KBM-7 (cell line): Measurements from ENCODE around the gene ERMN.
A peak's percentile ranks its signal among the peaks of the same experiment; 100 is the strongest.
"Not testable (repeated sequence)": the region's sequence is repeated elsewhere in the genome, so short reads cannot be mapped to it uniquely, and the experiment has no call there.

ENCODE experiments used
- DNase-seq: peaks from one replicate; pipeline ENCODE4 v3.0.0-alpha.2; 2015
- in situ Hi-C: fragments of 300-500 bp; cut with MboI; formaldehyde crosslinking; loops from 2 replicates; pipeline ENCODE4 v1.14.3; 2020; ENCODE audit warnings: low sequenced_read_pairs, low pct_unique_long_range_greater_than_20kb, mixed read lengths

Gene ERMN

DNA sequence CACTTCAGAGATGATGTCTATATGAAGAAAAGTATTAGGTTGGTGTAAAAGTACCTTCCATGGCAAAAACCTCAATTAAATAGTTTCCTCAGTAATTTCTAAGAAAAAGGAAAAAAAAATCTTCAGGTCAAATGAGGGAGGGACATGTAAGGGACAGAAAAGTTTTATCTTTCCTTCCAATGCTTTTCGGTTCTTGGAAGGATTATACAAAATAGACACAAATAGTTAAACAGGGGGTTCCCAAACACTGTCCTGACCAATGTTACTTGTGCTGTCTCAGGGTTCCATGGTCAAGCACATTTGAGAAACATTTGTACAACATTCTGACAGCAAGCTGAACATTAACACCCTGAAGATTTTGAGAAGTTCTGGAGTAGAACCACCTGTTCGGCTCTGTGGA lies 22.0 kb downstream of the ERMN start:
- DNase-seq = no peak
- in situ Hi-C loops = no loop called here

DNA sequence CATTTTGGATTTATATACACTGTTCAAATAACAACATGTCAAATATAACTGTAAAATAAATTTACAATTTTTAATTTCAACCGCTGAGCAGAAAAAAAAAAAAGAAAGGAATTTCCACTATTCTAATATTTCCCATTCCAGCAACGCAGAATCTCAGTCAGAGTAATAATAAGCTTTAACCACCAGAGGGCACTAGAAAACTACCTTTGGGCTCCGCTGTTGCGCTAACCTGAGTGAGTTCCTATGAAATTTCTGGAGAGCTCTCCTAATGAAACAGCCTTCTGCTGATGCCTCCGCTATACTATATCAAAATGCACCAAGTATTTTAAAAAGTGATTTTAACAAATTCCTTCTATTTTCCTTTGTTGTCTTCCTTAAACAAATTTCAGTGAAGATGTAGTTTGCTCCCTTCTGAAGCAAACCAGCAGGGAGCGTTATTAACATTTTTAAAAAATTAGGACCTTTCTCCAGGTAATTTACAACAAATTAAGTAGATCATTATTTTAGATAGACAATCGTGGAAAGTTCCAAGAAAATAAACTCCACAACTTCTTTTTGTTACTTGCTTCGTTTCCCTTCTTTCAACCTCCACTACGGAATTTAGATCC lies 23.0 kb downstream of the ERMN start:
- in situ Hi-C loops = no loop called here
- peak; percentile 61 for DNase-seq

DNA sequence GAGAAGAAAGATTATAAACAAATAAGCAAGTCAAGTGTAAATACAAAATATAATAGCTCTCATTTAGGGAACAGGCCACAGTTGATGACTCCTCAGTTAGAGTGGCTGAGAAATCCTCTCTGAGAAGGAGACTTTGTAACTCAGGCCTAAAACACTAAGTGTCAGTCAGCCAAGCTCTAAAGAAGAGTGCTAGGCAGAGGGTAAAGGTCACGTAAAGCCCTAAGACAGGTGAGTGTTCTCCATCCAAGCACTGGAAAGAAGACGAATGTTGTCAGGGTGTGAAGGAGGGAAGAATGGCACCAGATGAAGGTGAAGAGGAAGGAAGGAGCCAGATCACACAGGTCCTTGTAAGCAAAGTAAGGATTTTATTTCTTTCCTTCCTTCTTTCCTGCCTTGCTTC lies 24.3 kb downstream of the ERMN start:
- in situ Hi-C loops = no loop called here
- no peak for DNase-seq

DNA sequence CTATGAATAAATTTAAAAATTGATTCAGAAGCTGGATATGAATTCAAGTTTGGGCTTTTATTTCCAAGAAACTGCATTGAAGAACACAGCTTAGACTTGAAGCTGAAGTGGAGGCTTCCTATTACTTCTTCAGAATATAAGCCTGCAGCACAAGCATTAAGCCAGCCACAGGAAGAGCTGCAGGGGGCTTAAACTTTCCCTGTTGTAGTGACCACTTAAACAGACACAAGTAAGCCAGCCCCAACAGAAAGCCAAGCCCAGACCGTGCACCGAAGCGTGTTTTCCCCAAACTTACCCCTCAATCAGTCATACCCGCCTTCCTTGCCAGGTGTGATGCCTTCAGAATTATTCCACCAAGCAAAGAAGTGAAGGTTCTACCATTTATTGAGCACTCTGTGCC lies 28.7 kb downstream of the ERMN start:
- no peak for DNase-seq
- in situ Hi-C loops = no loop called here

DNA sequence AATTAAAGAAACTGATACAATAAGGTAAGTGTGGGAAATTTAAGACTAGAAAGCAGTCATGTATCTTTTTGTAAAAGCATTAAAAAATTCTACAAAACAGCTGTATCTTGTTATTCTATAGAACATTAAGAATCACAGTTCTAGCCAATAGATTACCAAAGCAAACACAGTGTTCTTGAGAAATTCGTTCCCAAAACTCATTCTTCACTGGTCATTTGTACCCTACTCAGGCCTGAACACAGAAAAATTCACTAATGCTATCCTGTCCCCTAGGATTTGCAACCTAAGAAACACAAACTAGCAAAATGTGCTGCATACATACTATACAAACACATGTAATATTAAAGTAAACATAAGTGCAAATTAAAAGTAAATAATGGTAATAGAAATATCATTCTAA lies 29.1 kb downstream of the ERMN start:
- in situ Hi-C loops = no loop called here

DNA sequence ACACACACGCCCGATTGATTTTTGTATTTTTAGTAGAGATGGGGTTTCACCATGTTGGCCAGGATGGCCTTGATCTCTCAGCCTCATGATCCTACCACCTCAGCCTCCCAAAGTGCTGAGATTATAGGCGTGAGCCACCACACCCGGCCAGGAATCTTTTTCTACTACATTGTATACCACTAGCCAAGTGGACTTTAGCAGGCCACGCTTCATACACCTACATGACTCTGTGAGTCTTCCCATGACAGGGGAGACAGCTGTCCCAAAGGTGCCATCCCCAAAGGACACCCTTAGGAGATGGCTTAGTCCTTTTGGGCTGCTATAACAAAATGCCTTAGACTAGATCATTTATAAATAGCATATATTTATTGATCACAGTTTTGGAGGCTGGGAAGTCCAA lies 32.8 kb downstream of the ERMN start:
- in situ Hi-C loops = no loop called here

More for the DNA sequence above, 29.1 kb downstream of the ERMN start:
- DNase-seq = no peak

DNA sequence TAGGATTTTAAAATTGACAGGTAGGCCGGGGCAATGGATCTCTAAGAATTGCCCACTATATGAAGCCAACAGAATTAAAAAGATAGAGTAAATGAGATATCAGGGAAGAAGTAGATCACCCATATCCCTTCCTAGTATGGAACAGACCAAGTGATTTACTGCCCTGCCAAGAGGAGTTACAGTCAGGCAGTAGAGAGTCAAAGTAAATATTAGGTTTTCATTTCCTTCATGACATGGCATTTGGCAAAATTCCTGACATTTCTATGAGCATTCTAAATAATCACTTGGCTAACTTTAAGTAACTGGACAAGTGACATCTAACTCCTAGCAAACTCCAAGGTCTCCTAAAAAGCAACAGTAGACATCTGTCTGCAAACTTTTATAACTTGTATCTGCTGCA lies 34.6 kb downstream of the ERMN start:
- in situ Hi-C loops = no loop called here
- no peak for DNase-seq

More for the DNA sequence above, 32.8 kb downstream of the ERMN start:
- DNase-seq = no peak

DNA sequence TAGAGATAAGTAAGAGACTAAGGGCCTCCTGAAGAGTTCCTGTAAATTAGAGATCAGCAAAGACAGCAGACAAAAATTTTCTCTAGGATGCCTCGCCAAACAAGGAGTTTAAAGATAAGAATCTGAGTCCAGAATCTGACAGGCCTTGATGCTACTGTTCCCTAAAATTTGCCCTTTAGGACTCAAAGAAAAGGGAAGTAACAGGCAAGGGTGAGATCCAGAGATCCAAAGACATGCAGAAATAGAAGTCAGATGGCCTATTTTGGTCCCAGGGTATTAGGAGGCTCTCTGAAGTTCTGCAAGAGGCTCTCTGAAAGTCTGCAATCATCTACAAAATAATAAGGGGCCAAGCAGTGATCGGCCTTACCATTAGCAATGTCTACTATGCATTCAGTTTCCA lies 35.1 kb downstream of the ERMN start:
- in situ Hi-C loops = no loop called here
- DNase-seq = peak; percentile 40

DNA sequence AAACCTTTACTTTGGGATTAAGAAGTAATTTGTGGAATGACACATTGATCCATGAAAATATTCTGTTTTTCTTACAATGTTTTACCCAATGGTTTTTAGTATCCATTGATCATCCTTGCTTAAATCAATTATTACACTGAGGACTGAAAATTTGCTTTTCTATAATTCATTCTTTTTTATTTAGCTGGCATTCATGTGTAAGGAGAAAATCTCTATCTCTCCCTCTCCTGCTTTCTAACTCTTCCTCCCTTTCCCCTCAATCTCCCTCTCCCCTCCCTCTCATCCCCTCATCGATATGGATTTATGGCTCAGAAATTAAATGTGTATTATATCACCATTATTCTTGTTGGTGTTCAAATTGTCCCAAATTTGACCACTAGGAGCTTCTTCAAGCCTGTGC lies 38.5 kb downstream of the ERMN start:
- in situ Hi-C loops = no loop called here
- no peak for DNase-seq

DNA sequence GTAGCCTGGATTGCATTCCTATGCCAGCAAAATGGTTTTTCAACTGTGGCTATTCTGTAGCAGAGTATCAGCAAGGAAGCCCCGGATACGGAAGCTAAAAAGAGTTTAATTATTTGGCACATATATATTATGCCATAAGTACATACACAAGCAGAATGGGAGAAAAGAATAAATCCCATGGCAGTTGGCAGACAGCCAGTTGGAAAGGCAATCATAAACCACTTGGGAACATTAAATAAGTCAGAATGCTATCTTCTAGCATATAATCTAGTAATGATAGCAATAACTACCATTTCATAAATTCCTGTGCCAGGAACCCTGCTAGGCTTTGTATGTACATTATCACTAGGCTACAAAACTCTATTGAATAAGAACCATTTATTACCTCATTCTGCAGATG lies 42.2 kb downstream of the ERMN start:
- no peak for DNase-seq
- in situ Hi-C loops = no loop called here

DNA sequence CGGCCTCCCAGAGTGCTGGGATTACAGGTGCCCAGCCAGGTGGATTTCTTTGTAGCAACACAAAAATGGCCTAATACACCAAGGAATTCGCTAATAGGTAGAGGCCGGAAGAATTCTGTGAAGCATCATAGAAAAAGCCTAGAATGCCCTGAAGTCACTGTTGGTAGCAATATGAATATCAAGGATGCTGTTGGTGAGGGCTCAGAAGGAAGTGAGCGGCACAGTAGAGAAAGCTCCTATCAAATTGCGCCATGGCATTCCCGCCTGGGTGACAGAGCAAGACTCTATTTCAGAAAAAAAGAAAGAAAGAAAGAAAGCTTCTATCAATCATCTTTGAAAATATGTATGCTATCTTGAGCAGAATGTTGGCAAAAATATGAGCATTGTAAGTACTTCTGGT lies 44.3 kb downstream of the ERMN start:
- in situ Hi-C loops = no loop called here
- no peak for DNase-seq

DNA sequence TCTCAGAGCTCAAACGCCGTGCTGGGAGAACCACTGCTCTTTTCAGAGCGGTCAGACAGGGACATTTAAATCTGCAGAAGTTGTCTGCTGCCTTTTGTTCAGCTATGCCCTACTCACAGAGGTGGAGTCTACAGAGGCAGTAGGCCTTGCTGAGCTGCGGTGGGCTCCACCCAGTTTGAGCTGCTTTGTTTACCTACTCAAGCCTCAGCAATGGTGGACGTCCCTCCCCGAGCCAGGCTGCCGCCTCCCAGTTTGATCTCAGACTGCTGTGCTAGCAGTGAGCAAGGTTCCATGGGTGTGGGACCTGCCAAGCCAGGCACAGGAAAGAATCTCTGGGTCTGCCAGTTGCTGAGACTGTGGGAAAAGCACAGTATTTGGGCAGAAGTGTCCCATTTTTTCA lies 46.3 kb downstream of the ERMN start:
- DNase-seq, in situ Hi-C loops: not testable (repeated sequence)

DNA sequence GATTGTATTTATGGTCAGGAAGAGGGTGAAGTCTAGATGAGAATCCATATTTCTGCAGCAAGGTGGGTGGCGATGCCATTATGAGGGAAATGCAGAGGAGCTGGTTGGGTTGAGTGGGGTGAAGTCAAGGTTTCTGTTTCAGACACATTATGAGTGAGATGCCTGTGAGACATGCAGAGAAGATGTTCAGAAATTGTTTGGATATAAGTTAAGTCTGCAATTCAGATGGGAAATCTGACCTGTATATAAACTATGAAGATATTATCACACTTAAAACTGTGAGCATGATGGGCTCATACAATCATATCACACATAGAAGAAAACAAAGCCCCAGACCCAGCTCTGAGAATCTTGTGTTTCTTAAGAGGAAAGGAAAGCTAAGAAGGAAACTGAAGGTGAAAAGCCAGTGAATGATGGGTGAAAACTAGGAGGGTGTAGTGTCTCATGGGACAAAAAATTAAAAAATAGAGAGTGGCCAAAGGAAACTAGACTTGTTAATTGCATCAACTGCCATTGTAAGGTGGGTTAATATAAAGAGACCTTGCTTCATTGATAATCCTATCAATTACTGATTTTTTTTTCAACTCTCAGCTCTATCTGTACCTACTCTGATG lies 53.9 kb downstream of the ERMN start:
- DNase-seq = no peak
- in situ Hi-C loops = no loop called here

DNA sequence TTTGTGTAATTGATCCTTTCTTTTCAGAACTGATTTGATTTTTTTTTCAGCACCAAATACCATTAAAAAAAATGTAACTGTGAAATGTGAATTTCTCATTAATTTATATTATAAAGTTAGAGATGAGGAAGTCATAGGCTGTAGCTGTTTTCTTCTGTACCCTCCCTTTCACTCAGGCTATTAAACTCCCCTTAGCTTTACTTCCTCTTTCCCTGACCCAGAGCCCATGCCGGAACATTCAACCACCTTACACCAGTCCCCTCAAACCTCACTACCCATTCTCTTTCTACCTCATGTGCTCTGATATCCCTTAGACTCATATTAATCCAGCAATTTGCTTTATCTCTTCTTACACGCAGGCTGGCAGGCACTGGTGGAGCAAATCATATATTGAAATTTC lies 55.7 kb downstream of the ERMN start:
- in situ Hi-C loops = no loop called here

DNA sequence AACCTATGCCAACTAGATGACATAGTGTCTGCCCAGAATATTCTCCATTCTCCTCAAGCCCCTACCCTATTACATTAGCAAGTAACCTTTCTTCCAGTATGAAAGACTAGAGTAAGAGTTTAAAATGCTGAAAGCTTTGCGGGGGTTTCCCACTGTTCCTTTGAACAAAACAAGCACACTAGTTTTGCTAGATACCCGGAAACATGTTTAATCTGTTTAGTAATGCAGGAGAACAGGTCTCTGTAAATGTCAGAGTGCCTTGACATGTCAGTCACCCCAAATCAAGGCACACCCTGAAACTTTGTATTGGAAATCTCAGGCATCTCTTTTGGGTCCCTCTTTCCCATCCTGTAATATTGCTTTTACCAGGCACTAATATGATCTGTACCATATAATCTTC lies 56.6 kb downstream of the ERMN start:
- no peak for DNase-seq
- in situ Hi-C loops = no loop called here

More for the DNA sequence above, 55.7 kb downstream of the ERMN start:
- peak; percentile 82 for DNase-seq
